Heart left ventricle (tissue), 16 donors: ENCODE data around the gene OR4F6. TPM values are rescaled to one million over a fixed set of nuclear protein-coding genes. Genes with fewer than 3 reads are reported as not detected.
A peak's percentile ranks its signal among the peaks of the same experiment; 100 is the strongest.
"Not testable (repeated sequence)": the region's sequence is repeated elsewhere in the genome, so short reads cannot be mapped to it uniquely, and the experiment has no call there.

Source experiments
- ATAC-seq, 4 donors: fragments of 200-7000 bp; cut with Tn5 transposase; one replicate each; pipeline ENCODE4 v1.9.1; 2020 to 2022; ENCODE audit warnings: moderate library complexity in 4 of 4, mild to moderate bottlenecking in 3 of 4, moderate number of reproducible peaks in 1 of 4
- DNase-seq, 5 donors: peaks; one replicate each; pipeline ENCODE4 v3.0.0-alpha.2; 2020
- H3K27ac ChIP-seq, 12 donors: fragments of 200-600 bp; sonication (generic) in 4 of 12; one replicate each; pipeline versions ENCODE4 v1.5.0 to v1.8.0; 2016 to 2022; ENCODE audit warnings: mild to moderate bottlenecking in 2 of 12
- H3K27me3 ChIP-seq, 9 donors: fragments of 200-600 bp; sonication (generic) in 2 of 9; one replicate each; pipeline versions ENCODE4 v1.5.1 to v1.8.0; 2016 to 2022; ENCODE audit warnings: mild to moderate bottlenecking in 3 of 9
- H3K36me3 ChIP-seq, 9 donors: fragments of 200-600 bp; sonication (generic) in 2 of 9; one replicate each; pipeline versions ENCODE4 v1.5.0 to v1.8.0; 2018 to 2022; ENCODE audit warnings: mild to moderate bottlenecking in 2 of 9
- H3K4me1 ChIP-seq, 12 donors: fragments of 200-600 bp; sonication (generic) in 4 of 12; one replicate each; pipeline versions ENCODE4 v1.5.0 to v1.8.0; 2016 to 2022; ENCODE audit warnings: mild to moderate bottlenecking in 3 of 12
- H3K4me3 ChIP-seq, 12 donors: fragments of 200-600 bp; sonication (generic) in 4 of 12; one replicate each; pipeline versions ENCODE4 v1.5.0 to v1.8.0; 2017 to 2022; ENCODE audit warnings: mild to moderate bottlenecking in 9 of 12, moderate library complexity in 4 of 12
- H3K9me3 ChIP-seq, 12 donors: fragments of 200-600 bp; sonication (generic) in 4 of 12; one replicate each; pipeline versions ENCODE4 v1.5.0 to v1.8.0; 2016 to 2022; ENCODE audit warnings: mild to moderate bottlenecking in 1 of 12
- POLR2A ChIP-seq, 2 donors: fragments of 450-650 bp; IDR thresholded peaks; one replicate each; pipeline ENCODE4 v1.6.1; 2017; ENCODE audit warnings: antibody characterized with exemption in 2 of 2, mild to moderate bottlenecking in 2 of 2, moderate library complexity in 2 of 2
- WGBS, 4 donors: extraction: QIAGEN DNeasy Blood & Tissue Kit in 2 of 4; methylation state at CpG; one replicate each; pipeline versions ENCODE4 v1.1.5 to v1.1.7; 2013 to 2018; 5-methylcytosine and 5-hydroxymethylcytosine counted together
- intact Hi-C, 10 donors: fragments of 100-400 bp; cut with DNase I; formaldehyde crosslinking; loops; one replicate each; pipeline versions ENCODE4 v1.11.1 to v1.14.2; 2022
- long read RNA-seq, 3 donors: library from polyadenylated mRNA; unstranded; transcript quantifications; one replicate each; pipeline ENCODE4 v2.0.0, GENCODE V29; 2020 to 2021
- polyA plus RNA-seq, 2 donors: library from polyadenylated mRNA; stranded (reverse); fragments of 200-250 nt; gene quantifications; one replicate each; pipeline ENCODE4 v1.2.3, GENCODE V29; 2013
- total RNA-seq, 9 donors: library from RNA; depleted of rRNA in 2 of 9; stranded (reverse); fragments of >200 nt in 2 of 9; fragmentation: NEBNext Ultra II Directional in 3 of 9; extraction: Animal tissue kit (Norgen Biotek cat#: 25700) in 3 of 9; gene quantifications; one replicate each; pipeline versions ENCODE4 v1.1.0 to v1.2.4, GENCODE V29; 2016 to 2023
- TF ChIP-seq, protein P1 (sequence below), 12 donors: fragments of 200-600 bp; sonication (generic) in 4 of 12; IDR thresholded peaks; one replicate each; pipeline versions ENCODE4 v1.5.0 to v1.8.0; 2018 to 2022; ENCODE audit warnings: antibody characterized with exemption in 12 of 12, mild to moderate bottlenecking in 5 of 12
- donor health status: ischemic (EF 13 %, LVEDD 7.1; RV severe dilation, severe dysfunction).
- donor health status: healthy with polysubstance abuse.
- donor health status: DM: no; HTN: yes; CAD: no.
- donor health status: DM: no; HTN: no; CAD: no.
- donor health status: ischemic (EF 25% LVEDD 6.9; RV normal size, moderate dysfunction).
- donor health status: ischemic (EF 25% LVEDD 5.7; RV mildly dilated, moderate dysfunction).
- donor health status: healthy.
- donor health status: DM: yes; HTN: yes; CAD: no.
- donor health status: ischemic (EF 35%, LVEDD 5.7; RV mildly dilated, moderate dysfunction).
- donor health status: nonischemic (EF 11% LVEDD 7.7; RV severe dilation, severe dysfunction).
- donor health status: DM: yes; HTN: yes; CAD: no.
- donor health status: PGD.
- donor health status: ischemic (EF 29% LVEDD 5.4; RV normal size, mild dysfunction).
- donor health status: nonischemic (EF 23%, LVEDD 6.1; RV moderate dilation, normal function).

The OR4F6 gene, protein sequence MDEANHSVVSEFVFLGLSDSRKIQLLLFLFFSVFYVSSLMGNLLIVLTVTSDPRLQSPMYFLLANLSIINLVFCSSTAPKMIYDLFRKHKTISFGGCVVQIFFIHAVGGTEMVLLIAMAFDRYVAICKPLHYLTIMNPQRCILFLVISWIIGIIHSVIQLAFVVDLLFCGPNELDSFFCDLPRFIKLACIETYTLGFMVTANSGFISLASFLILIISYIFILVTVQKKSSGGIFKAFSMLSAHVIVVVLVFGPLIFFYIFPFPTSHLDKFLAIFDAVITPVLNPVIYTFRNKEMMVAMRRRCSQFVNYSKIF
- total RNA-seq (not detected), polyA plus RNA-seq (not detected)
- long read RNA-seq, donor 1: 0 reads
- long read RNA-seq, donor 2: 0 reads
- long read RNA-seq, donor 3: 0 reads

DNA sequence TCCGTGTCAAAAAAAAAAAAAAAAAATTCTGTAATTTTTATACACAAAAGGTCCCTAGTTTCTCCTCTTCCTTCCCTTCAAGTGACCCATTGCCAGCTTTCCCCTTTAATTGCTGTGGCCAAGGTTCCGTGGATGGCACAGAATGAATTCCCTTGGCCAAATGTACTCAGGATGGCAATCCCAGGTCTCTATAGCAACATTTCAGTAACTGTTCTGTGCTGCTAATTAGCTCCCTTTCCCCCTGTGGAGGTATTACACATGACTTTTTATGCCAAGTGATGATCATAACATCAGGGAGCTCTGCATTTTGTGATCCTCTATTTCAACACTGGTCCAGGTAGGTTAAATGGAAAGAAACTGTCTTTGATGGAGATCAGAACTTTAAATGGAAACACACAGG lies at the start of gene OR4F6:
OR4F6 (plus strand) TSS at position 301 of the 400 bp plus-strand sequence. CDS start 2,211 bp downstream, outside the sequence.
- DNase-seq (no peak), ATAC-seq (no peak)
- Histone ChIP-seq H3K27ac (no peak within 1 kb of the TSS), H3K4me1 (no peaks in the 10 kb centered on the region), H3K27me3 (peaks cover 0 to 16% (median 0%) of the 10 kb centered on the region in 9 donors), H3K9me3 (peaks cover 0 to 6% (median 0%) of the 10 kb centered on the region in 12 donors), H3K36me3 (no peaks in the 10 kb centered on the region), H3K4me3 (no peak within 1 kb of the TSS)
- TF ChIP-seq, protein P1, sequence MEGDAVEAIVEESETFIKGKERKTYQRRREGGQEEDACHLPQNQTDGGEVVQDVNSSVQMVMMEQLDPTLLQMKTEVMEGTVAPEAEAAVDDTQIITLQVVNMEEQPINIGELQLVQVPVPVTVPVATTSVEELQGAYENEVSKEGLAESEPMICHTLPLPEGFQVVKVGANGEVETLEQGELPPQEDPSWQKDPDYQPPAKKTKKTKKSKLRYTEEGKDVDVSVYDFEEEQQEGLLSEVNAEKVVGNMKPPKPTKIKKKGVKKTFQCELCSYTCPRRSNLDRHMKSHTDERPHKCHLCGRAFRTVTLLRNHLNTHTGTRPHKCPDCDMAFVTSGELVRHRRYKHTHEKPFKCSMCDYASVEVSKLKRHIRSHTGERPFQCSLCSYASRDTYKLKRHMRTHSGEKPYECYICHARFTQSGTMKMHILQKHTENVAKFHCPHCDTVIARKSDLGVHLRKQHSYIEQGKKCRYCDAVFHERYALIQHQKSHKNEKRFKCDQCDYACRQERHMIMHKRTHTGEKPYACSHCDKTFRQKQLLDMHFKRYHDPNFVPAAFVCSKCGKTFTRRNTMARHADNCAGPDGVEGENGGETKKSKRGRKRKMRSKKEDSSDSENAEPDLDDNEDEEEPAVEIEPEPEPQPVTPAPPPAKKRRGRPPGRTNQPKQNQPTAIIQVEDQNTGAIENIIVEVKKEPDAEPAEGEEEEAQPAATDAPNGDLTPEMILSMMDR (IDR thresholded peaks at IDR 0.05): no peak
- no peak for TF ChIP-seq POLR2A (IDR thresholded peaks at IDR 0.05)
- WGBS, 4 donors: 81 to 97% (median 87%) methylated on average over 2 of the region's 2 CpGs
- intact Hi-C loops: no loop called here

DNA sequence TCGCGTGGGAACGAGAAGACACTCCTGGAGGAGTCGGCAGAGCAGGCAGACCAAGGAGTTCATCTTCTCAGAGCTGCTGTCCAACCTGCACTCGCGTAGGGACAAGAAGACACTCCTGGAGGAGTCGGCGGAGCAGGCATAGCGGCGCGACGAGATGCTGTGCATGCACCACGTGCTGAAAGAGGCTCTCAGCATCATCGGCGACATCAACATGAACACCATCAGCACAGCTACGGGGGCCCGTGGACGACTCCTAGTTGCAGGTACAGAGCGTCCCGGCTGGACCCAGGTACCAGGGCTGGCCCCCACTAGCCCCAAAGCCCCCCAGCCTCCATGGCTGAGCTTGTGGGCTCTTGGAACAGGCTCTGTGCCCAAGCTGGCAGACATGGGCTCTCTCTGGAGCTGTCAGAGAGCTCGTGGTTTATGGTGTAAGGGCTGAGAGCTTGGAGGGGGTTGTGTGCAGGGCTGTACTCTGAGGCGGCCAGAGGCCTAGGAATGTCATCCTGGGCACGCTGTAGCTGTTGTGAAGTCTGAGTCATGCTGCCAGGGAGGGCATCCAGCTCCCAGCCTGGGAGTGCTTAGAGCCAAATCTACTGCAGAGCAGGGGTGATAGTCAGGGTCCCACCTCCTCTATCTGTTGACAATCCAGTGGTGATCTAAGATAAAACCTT lies 38.5 kb upstream of the OR4F6 start:
- 86 to 90% (median 87%) methylated on average over 19 to 22 of the region's 23 CpGs for WGBS, 4 donors
- H3K27me3 ChIP-seq, H3K4me1 ChIP-seq, H3K4me3 ChIP-seq, H3K36me3 ChIP-seq, H3K9me3 ChIP-seq, intact Hi-C loops: not testable (repeated sequence)
- DNase-seq: peak in 2 of 5 donors; percentile 57 to 72
- peak overlapping the region in 5 of 12 donors; percentile 27 to 55 (median 48) for H3K27ac ChIP-seq
- ATAC-seq: peak; percentile 75 to 98 (median 96)

DNA sequence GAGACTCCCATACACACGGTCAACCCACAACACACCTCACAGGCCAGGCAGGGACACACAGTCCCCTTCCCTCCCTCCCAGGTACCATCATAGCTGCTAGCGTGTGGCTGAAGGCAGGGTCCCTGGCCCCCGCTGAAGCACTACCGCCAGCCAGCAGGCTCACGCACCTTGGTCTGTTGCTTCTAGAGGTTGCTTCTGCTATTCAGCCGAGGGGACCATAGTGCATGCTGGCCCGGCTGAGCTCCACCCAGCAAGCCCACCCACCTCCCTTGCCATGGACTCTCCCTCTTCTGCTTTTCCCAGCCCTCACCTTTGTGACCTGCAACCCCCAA lies 38.0 kb upstream of the OR4F6 start:
- H3K9me3 ChIP-seq, intact Hi-C loops, H3K27me3 ChIP-seq, H3K36me3 ChIP-seq, H3K4me1 ChIP-seq, H3K4me3 ChIP-seq, DNase-seq: not testable (repeated sequence)
- peak in 1 of 4 donors; percentile 22 for ATAC-seq
- 88 to 93% (median 91%) methylated on average over 7 of the region's 7 CpGs for WGBS, 4 donors
- H3K27ac ChIP-seq: peak overlapping the region in 4 of 12 donors; percentile 27 to 55 (median 49)

DNA sequence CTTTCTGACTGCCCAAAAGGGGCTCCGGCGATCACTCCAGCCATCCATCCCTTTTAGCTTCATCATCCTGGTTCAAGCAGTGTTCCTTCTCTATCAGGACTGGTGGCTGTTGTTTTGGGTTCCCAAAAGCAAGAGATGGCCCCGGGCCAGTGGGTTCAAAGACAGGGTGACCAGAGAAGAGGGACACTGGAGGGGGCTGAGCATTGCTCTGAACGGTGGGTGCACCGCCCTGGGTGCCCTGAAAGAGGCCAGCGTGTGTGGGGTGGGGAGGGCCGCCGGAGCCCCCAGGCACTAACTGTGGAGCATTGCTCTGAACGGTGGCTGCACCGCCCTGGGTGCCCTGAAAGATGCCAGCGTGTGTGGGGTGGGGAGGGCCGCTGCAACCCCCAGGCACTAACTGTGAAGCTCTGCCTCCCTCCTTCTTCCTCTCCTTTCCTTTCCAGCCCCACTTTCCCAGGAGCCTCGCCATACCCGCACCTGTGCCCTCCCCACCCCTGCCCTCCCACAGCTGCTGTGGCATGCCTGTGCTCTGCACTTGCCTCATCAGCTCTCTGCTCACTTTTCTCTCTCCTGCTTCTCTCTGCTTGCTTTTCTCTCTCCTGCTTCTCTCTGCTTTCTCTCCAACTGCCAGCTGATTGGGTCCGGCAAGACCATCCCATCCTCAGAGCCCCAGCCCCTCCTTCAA lies 37.4 kb upstream of the OR4F6 start:
- no peak for DNase-seq
- 89 to 96% (median 92%) methylated on average over 14 to 15 of the region's 15 CpGs for WGBS, 4 donors
- Histone ChIP-seq H3K27me3 (no peaks in the 10 kb centered on the region), H3K36me3 (no peaks in the 10 kb centered on the region), H3K4me3 (no peak overlapping the region), H3K4me1 (peaks cover 0 to 3% (median 0%) of the 10 kb centered on the region in 12 donors), H3K27ac (no peak overlapping the region), H3K9me3 (no peaks in the 10 kb centered on the region)
- peak in 2 of 4 donors; percentile 30 to 42 for ATAC-seq
- TF ChIP-seq POLR2A (IDR thresholded peaks at IDR 0.05): no peak
- TF ChIP-seq, protein P1 (IDR thresholded peaks at IDR 0.05): no peak
- intact Hi-C loops: no loop called here

DNA sequence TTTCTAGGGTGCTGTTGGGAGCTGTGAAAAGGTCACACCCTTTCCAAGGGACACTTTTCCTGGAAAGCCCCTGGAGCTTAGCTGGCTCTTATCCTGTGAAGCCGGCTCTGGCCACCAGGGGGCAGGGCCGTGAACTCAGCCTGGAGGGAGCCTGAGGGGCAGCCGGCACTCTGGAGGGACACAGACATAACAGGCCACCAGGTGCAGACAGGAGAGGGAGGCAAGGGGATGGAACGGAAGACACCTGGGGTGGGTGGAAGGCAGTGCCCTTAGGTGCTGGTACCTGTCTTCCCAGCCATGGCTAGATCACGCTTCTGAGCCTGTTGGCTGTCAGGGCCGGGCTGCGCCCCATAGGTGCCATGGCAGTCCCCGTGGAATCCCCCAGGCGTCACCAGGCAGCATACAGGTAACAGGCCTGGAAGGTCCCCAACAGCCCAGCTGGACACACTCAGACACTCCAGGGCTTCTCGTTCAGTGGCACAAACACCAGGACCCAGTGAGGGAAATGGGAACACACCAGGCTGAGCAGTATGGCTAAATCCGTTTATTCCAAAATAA lies 36.1 kb upstream of the OR4F6 start:
- H3K4me3 ChIP-seq, H3K9me3 ChIP-seq, H3K27me3 ChIP-seq, H3K27ac ChIP-seq, ATAC-seq, intact Hi-C loops, H3K4me1 ChIP-seq, H3K36me3 ChIP-seq: not testable (repeated sequence)
- peak in 1 of 5 donors; percentile 25 for DNase-seq
- WGBS, 4 donors: 85 to 91% (median 87%) methylated on average over 7 to 8 of the region's 11 CpGs
